ENCODE measurements around the gene CAV2. TPM values are rescaled to one million over a fixed set of nuclear protein-coding genes. Genes with fewer than 3 reads are reported as not detected.

The CAV2 gene
- total and polyA plus RNA-seq, 9 of the 15 experiments (the other 6 are each of a cell fraction or from before 2014, with no cell fraction given) = 16.1 to 137 (median 38.3) TPM

DNA sequence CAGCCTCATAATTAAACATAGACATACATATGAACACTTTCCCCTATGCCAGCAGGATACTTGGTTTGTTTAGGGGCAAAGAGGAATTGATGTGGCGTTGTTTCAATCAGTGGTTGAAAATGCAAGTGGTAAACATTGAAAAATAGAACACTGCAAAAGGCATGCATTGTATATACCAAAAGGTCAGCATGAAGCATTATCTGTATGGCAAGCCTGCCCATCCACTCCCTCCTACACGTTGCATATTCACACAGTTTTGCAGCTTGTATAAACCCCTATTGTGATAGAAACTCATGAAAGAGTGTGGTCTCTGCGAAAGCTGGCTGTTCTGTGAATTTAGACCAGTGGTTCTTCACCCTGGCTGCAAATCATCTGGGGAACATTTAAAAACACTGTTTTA, 42.4 kb downstream of the CAV2 start (continued):
- TF ChIP-seq HNRNPK (IDR thresholded peaks at IDR 0.05; ENCODE audit: low read depth, low read length, poor library complexity, severe bottlenecking) (no peak), ZNF707 (CRISPR knock-in tag; conservative IDR thresholded peaks at IDR 0.05) (no peak), SETDB1 (IDR thresholded peaks at IDR 0.05; ENCODE audit: low read length) (no peak), ID3 (CRISPR knock-in tag; IDR thresholded peaks at IDR 0.05) (no peak), ID3 (tag; IDR thresholded peaks at IDR 0.05) (no peak)
- TF ChIP-seq, protein P1, sequence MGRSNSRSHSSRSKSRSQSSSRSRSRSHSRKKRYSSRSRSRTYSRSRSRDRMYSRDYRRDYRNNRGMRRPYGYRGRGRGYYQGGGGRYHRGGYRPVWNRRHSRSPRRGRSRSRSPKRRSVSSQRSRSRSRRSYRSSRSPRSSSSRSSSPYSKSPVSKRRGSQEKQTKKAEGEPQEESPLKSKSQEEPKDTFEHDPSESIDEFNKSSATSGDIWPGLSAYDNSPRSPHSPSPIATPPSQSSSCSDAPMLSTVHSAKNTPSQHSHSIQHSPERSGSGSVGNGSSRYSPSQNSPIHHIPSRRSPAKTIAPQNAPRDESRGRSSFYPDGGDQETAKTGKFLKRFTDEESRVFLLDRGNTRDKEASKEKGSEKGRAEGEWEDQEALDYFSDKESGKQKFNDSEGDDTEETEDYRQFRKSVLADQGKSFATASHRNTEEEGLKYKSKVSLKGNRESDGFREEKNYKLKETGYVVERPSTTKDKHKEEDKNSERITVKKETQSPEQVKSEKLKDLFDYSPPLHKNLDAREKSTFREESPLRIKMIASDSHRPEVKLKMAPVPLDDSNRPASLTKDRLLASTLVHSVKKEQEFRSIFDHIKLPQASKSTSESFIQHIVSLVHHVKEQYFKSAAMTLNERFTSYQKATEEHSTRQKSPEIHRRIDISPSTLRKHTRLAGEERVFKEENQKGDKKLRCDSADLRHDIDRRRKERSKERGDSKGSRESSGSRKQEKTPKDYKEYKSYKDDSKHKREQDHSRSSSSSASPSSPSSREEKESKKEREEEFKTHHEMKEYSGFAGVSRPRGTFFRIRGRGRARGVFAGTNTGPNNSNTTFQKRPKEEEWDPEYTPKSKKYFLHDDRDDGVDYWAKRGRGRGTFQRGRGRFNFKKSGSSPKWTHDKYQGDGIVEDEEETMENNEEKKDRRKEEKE (IDR thresholded peaks at IDR 0.05; ENCODE audit: borderline replicate concordance in 1 of 2, control insufficient read depth in 1 of 2, low read depth in 2 of 2, low read length in 1 of 2) = no peak
- TF ChIP-seq, protein P2, sequence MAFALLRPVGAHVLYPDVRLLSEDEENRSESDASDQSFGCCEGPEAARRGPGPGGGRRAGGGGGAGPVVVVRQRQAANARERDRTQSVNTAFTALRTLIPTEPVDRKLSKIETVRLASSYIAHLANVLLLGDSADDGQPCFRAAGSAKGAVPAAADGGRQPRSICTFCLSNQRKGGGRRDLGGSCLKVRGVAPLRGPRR (CRISPR knock-in tag; IDR thresholded peaks at IDR 0.05) = no peak

Measured in K562 (cell line).